ENCODE results near the gene PSMA6.

GRCh38 chr14:35362911-35363374 is 70.8 kb downstream of the PSMA6 start:
- no peak for TF ChIP-seq CTCF (conservative IDR thresholded peaks at IDR 0.05; ENCODE audit: low read depth, low read length)
- TF ChIP-seq EZH2 (IDR thresholded peaks at IDR 0.05; ENCODE audit: borderline replicate concordance, low read depth, low read length, poor library complexity, severe bottlenecking) = no peak
